Motor neuron (in vitro differentiated cells): ENCODE measurements around the gene FBXO10. TPM values are rescaled to one million over a fixed set of nuclear protein-coding genes. Genes with fewer than 3 reads are reported as not detected.

Experiments
- ATAC-seq, 8 experiments: fragments of 200-7000 bp; cut with Tn5 transposase; replicated peaks in 6 of 8; 2 replicates each; pipeline ENCODE4 v1.8.0; 2021; ENCODE audit warnings: mild to moderate bottlenecking in 8 of 8, moderate library complexity in 8 of 8
- H3K27ac ChIP-seq, 2 donors: fragments of 250-450 bp; sonication (Bioruptor Pico); 2 replicates each; pipeline ENCODE4 v1.9.0; 2021; ENCODE audit warnings: antibody characterized with exemption in 2 of 2, mild to moderate bottlenecking in 2 of 2, moderate library complexity in 1 of 2
- H3K4me1 ChIP-seq, 2 donors: fragments of 250-450 bp; sonication (Bioruptor Pico); replicated peaks in 1 of 2; 2 replicates each; pipeline ENCODE4 v1.6.1; 2021; ENCODE audit warnings: antibody characterized with exemption in 2 of 2, mild to moderate bottlenecking in 2 of 2, moderate library complexity in 1 of 2
- H3K4me3 ChIP-seq, 5 donors: fragments of 250-450 bp; sonication (Bioruptor Pico); 2 replicates each; pipeline ENCODE4 v1.9.0; 2021; ENCODE audit warnings: antibody characterized with exemption in 5 of 5, mild to moderate bottlenecking in 5 of 5, moderate library complexity in 4 of 5
- WGBS, 10 experiments: fragments of 450-650 bp; shearing (Covaris generic); methylation state at CpG; one replicate each; pipeline ENCODE4 v1.0.0; 2022; 5-methylcytosine and 5-hydroxymethylcytosine counted together
- in situ Hi-C, 9 experiments: fragments of 400-800 bp; cut with MboI; loops; one replicate each; pipeline ENCODE4 v1.15.0; 2021; ENCODE audit warnings: low sequenced_read_pairs in 9 of 9, low pct_unique_long_range_greater_than_20kb in 2 of 9; ENCODE audit not compliant: unreplicated experiment in 9 of 9
- total RNA-seq, 8 experiments: library from RNA; unstranded; fragments of 300-600 nt; gene quantifications; 2 replicates each; pipeline versions ENCODE4 v1.2.3 to v1.2.4, GENCODE V29; 2022

The FBXO10 gene
- total RNA-seq, 8 experiments from 2014 or later: 7.6 to 20.6 (median 13.5) TPM

GRCh38 chr9:37499297-37499696, 76.9 kb downstream of the FBXO10 start:
- no peak overlapping the region for H3K27ac ChIP-seq
- in situ Hi-C loops: loop anchor here in 3 of 9 experiments (25.0 kb wide), 3 partner anchors 88 to 413 kb away; partner anchors contain the start of genes FBXO10 (in 2 of the 3), TOMM5 (in 2 of the 3), EXOSC3 (in 1 of the 3) and SLC25A51 (in 1 of the 3)
- no peak for ATAC-seq

GRCh38 chr9:37498457-37498856, 77.7 kb downstream of the FBXO10 start:
- 62 to 100% (median 83%) methylated on average over 1 to 3 of the region's 3 CpGs; no CpG with 5 or more reads in 6 of the 10 experiments for WGBS, 10 experiments

More at GRCh38 chr9:37499297-37499696, 76.9 kb downstream of the FBXO10 start:
- Histone ChIP-seq H3K4me3 (no peak overlapping the region), H3K4me1 (no peaks in the 10 kb centered on the region)
- WGBS, 10 experiments: 73 to 100% (median 100%) methylated on average over 1 to 6 of the region's 6 CpGs; no CpG with 5 or more reads in 1 of the 10 experiments

GRCh38 chr9:37497320-37497719, 78.9 kb downstream of the FBXO10 start:
- WGBS, 10 experiments: 83 to 100% (median 98%) methylated on average over 1 to 3 of the region's 3 CpGs; no CpG with 5 or more reads in 2 of the 10 experiments
- H3K27ac ChIP-seq: no peak overlapping the region
- in situ Hi-C loops: loop anchor here in 3 of 9 experiments (25.0 kb wide), 3 partner anchors 90 to 415 kb away; partner anchors contain the start of genes FBXO10 (in 2 of the 3), TOMM5 (in 2 of the 3), EXOSC3 (in 1 of the 3) and SLC25A51 (in 1 of the 3)
- H3K4me3 ChIP-seq: no peak overlapping the region
- ATAC-seq: no peak
- H3K4me1 ChIP-seq: no peaks in the 10 kb centered on the region

More at GRCh38 chr9:37498457-37498856, 77.7 kb downstream of the FBXO10 start:
- no peak for ATAC-seq
- Histone ChIP-seq H3K4me1 (no peaks in the 10 kb centered on the region), H3K27ac (no peak overlapping the region), H3K4me3 (no peak overlapping the region)
- in situ Hi-C loops: loop anchor here in 3 of 9 experiments (25.0 kb wide), 3 partner anchors 89 to 414 kb away; partner anchors contain the start of genes FBXO10 (in 2 of the 3), TOMM5 (in 2 of the 3), EXOSC3 (in 1 of the 3) and SLC25A51 (in 1 of the 3)

GRCh38 chr9:37496020-37496419, 80.2 kb downstream of the FBXO10 start:
- no peak for ATAC-seq
- Histone ChIP-seq H3K4me3 (no peak overlapping the region), H3K4me1 (no peaks in the 10 kb centered on the region), H3K27ac (no peak overlapping the region)
- WGBS, 10 experiments: 7 to 100% (median 83%) methylated on average over 1 to 4 of the region's 4 CpGs; no CpG with 5 or more reads in 6 of the 10 experiments
- in situ Hi-C loops: loop anchor here in 3 of 9 experiments (25.0 kb wide), 3 partner anchors 91 to 416 kb away; partner anchors contain the start of genes FBXO10 (in 2 of the 3), TOMM5 (in 2 of the 3), EXOSC3 (in 1 of the 3) and SLC25A51 (in 1 of the 3)

- in situ Hi-C loops: loop anchor here in 3 of 9 experiments (25.0 kb wide), 3 partner anchors 92 to 417 kb away; partner anchors contain the start of genes FBXO10 (in 2 of the 3), TOMM5 (in 2 of the 3), EXOSC3 (in 1 of the 3) and SLC25A51 (in 1 of the 3)
- ATAC-seq: no peak
Observed at GRCh38 chr9:37495571-37495970, 80.6 kb downstream of the FBXO10 start.

GRCh38 chr9:37491939-37492338, 84.2 kb downstream of the FBXO10 start:
- Histone ChIP-seq H3K4me1 (peaks cover 3 to 4% of the 10 kb centered on the region in 2 donors), H3K27ac (no peak overlapping the region), H3K4me3 (no peak overlapping the region)
- no peak for ATAC-seq
- in situ Hi-C loops: loop anchor here in 3 of 9 experiments (25.0 kb wide), 3 partner anchors 95 to 420 kb away; partner anchors contain the start of genes FBXO10 (in 2 of the 3), TOMM5 (in 2 of the 3), EXOSC3 (in 1 of the 3) and SLC25A51 (in 1 of the 3)
- 100% methylated on average over 1 of the region's 1 CpG; no CpG with 5 or more reads in 7 of the 10 experiments for WGBS, 10 experiments

More at GRCh38 chr9:37495571-37495970, 80.6 kb downstream of the FBXO10 start:
- H3K27ac ChIP-seq: no peak overlapping the region
- WGBS, 10 experiments: 71 to 100% (median 90%) methylated on average over 1 to 4 of the region's 5 CpGs; no CpG with 5 or more reads in 2 of the 10 experiments
- no peaks in the 10 kb centered on the region for H3K4me1 ChIP-seq
- no peak overlapping the region for H3K4me3 ChIP-seq

- Histone ChIP-seq H3K27ac (no peak overlapping the region), H3K4me3 (peak overlapping the region; percentile 49 to 65 (median 57)), H3K4me1 (peaks cover 11 to 13% of the 10 kb centered on the region in 2 donors)
- in situ Hi-C loops: loop anchor here in 3 of 9 experiments (25.0 kb wide), 3 partner anchors 100 to 425 kb away; partner anchors contain the start of genes FBXO10 (in 2 of the 3), TOMM5 (in 2 of the 3), EXOSC3 (in 1 of the 3) and SLC25A51 (in 1 of the 3)
- 0 to 70% (median 31%) methylated on average over 1 to 7 of the region's 7 CpGs; no CpG with 5 or more reads in 3 of the 10 experiments for WGBS, 10 experiments
- ATAC-seq: peak in 3 of 8 experiments; percentile 0 to 25 (median 22)
Observed at GRCh38 chr9:37486616-37487548, 89.3 kb downstream of the FBXO10 start.

- peak overlapping the region; percentile 49 to 65 (median 57) for H3K4me3 ChIP-seq
- WGBS, 10 experiments: 0% methylated on average over 1 to 4 of the region's 7 CpGs; no CpG with 5 or more reads in 7 of the 10 experiments
- ATAC-seq: peak in 2 of 8 experiments; percentile 2 to 3
- in situ Hi-C loops: loop anchor here in 3 of 9 experiments (25.0 kb wide), 3 partner anchors 101 to 426 kb away; partner anchors contain the start of genes FBXO10 (in 2 of the 3), TOMM5 (in 2 of the 3), EXOSC3 (in 1 of the 3) and SLC25A51 (in 1 of the 3)
- H3K4me1 ChIP-seq: peaks cover 11 to 13% of the 10 kb centered on the region in 2 donors
- H3K27ac ChIP-seq: no peak overlapping the region
Observed at GRCh38 chr9:37486256-37486615, 89.9 kb downstream of the FBXO10 start.

GRCh38 chr9:37485389-37486255, 90.6 kb downstream of the FBXO10 start, which contains the start of gene POLR1E:
Gene POLR1E, plus strand, starts transcription at chr9:37485948. Its CDS starts 100 bp downstream, at chr9:37486048.
- peak; percentile 85 to 96 (median 94) for ATAC-seq
- Histone ChIP-seq H3K4me1 (peaks cover 11 to 13% of the 10 kb centered on the region in 2 donors), H3K4me3 (peak within 1 kb of the TSS; percentile 49 to 65 (median 57)), H3K27ac (peak within 1 kb of the TSS in 1 of 2 donors; percentile 2)
- in situ Hi-C loops: loop anchor here in 3 of 9 experiments (25.0 kb wide), 3 partner anchors 102 to 427 kb away; partner anchors contain the start of genes FBXO10 (in 2 of the 3), TOMM5 (in 2 of the 3), EXOSC3 (in 1 of the 3) and SLC25A51 (in 1 of the 3)
- WGBS, 10 experiments: 0 to 57% (median 11%) methylated on average over 2 to 9 of the region's 56 CpGs; no CpG with 5 or more reads in 4 of the 10 experiments

GRCh38 chr9:37480759-37481158, 95.4 kb downstream of the FBXO10 start:
- WGBS, 10 experiments: 40 to 100% (median 85%) methylated on average over 1 to 3 of the region's 3 CpGs; no CpG with 5 or more reads in 1 of the 10 experiments

More at GRCh38 chr9:37480759-37481158, 95.4 kb downstream of the FBXO10 start:
- no peak for ATAC-seq
- in situ Hi-C loops: loop anchor here in 3 of 9 experiments (25.0 kb wide), 3 partner anchors 107 to 432 kb away; partner anchors contain the start of genes FBXO10 (in 2 of the 3), TOMM5 (in 2 of the 3), EXOSC3 (in 1 of the 3) and SLC25A51 (in 1 of the 3)
- H3K4me1 ChIP-seq: peaks cover 2 to 3% of the 10 kb centered on the region in 2 donors
- no peak overlapping the region for H3K4me3 ChIP-seq
- no peak overlapping the region for H3K27ac ChIP-seq
